ENCODE data around the gene AK1. TPM values are rescaled to one million over a fixed set of nuclear protein-coding genes. Genes with fewer than 3 reads are reported as not detected.

The AK1 gene
- polyA plus RNA-seq, 4 donors: 11.6 to 60.6 (median 51.7) TPM

DNA sequence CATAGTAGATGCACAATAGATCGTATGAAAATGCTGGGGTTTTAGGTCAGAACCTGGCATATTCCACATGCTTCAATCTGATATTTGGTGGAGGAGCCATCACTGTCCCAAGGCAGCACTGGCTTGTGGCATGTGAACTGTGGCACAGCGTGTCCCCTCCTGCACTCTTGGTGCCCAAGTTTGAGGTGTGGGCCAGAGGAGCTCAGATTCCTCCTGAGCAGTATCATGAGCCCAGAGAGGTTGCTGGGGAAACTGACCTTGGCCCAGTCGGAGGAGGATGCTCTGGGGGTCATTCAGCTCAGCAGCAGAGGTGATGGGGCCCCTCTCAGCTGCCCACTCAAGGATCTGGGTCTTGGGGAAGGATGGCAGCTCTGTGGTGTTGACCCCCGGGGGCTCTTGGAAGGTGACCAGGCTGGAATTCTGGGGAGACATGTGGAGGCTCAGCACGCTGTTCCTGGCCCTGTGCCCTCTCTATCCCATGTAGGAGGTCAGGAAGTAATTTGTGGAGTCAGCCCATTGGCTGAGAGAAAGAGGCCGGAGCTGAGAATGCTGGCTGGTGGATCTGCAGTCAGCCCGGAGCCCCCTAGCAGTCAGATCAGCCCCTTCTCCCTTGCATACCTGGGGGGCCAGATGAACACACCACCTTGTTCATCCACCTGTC, 51.1 kb downstream of the AK1 start:
- 59 to 67% (median 64%) methylated on average over 7 of the region's 7 CpGs for WGBS, 3 donors
- DNase-seq: no peak
- Histone ChIP-seq H3K27me3 (ENCODE audit: control insufficient read depth in 3 of 3, insufficient read depth in 3 of 3, low read length in 3 of 3) (peaks cover 0 to 31% (median 0%) of the 10 kb centered on the region in 3 donors), H3K36me3 (ENCODE audit: control insufficient read depth in 3 of 3, insufficient read depth in 2 of 3, low read depth in 1 of 3, low read length in 3 of 3) (peaks cover 0 to 30% (median 0%) of the 10 kb centered on the region in 3 donors), H3K4me1 (ENCODE audit: control insufficient read depth in 3 of 3, insufficient read depth in 2 of 3, low read depth in 1 of 3, low read length in 2 of 3) (peaks cover 0 to 18% (median 0%) of the 10 kb centered on the region in 3 donors), H3K9me3 (ENCODE audit: control insufficient read depth in 2 of 2, insufficient read depth in 1 of 2, low read depth in 1 of 2, low read length in 1 of 2) (no peaks in the 10 kb centered on the region), H3K4me3 (ENCODE audit: low read depth in 1 of 3, low read length in 3 of 3) (no peak overlapping the region), H3K27ac (ENCODE audit: low read depth in 1 of 3, low read length in 2 of 3) (peak overlapping the region in 1 of 3 donors; percentile 5)
- FAIRE-seq: no peak

- H3K4me3 ChIP-seq (ENCODE audit: low read depth in 1 of 3, low read length in 3 of 3): no peak overlapping the region
Observed at GRCh38 chr9:127825319-127826051, 52.0 kb downstream of the AK1 start.

DNA sequence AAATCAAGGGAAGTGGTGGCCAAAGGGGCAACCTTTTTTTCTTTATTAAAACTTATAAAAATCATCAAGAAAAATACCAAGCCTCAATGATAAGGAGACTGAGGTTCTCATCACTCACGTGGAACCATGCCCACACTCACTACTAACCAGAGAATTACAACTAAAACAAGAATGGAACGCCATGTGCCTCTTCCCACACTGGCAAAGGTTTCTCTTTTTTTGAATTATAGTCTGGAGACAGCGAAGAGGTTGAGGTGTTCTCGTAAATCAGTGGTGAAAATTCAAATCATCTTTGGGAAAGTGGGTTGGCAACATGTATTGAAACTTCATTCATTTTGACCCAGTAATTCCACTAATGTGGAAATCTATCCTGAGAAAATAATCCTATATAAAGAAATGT, 55.4 kb downstream of the AK1 start:
- FAIRE-seq (no peak), DNase-seq (no peak)
- Histone ChIP-seq H3K27me3 (ENCODE audit: control insufficient read depth in 3 of 3, insufficient read depth in 3 of 3, low read length in 3 of 3) (peaks cover 0 to 20% (median 0%) of the 10 kb centered on the region in 3 donors), H3K36me3 (ENCODE audit: control insufficient read depth in 3 of 3, insufficient read depth in 2 of 3, low read depth in 1 of 3, low read length in 3 of 3) (peaks cover 0 to 46% (median 0%) of the 10 kb centered on the region in 3 donors), H3K9me3 (ENCODE audit: control insufficient read depth in 2 of 2, insufficient read depth in 1 of 2, low read depth in 1 of 2, low read length in 1 of 2) (no peaks in the 10 kb centered on the region), H3K4me1 (ENCODE audit: control insufficient read depth in 3 of 3, insufficient read depth in 2 of 3, low read depth in 1 of 3, low read length in 2 of 3) (peaks cover 0 to 4% (median 0%) of the 10 kb centered on the region in 3 donors), H3K27ac (ENCODE audit: low read depth in 1 of 3, low read length in 2 of 3) (no peak overlapping the region), H3K4me3 (ENCODE audit: low read depth in 1 of 3, low read length in 3 of 3) (no peak overlapping the region)
- WGBS, 3 donors: 69 to 86% (median 80%) methylated on average over 4 of the region's 4 CpGs

More at GRCh38 chr9:127825319-127826051, 52.0 kb downstream of the AK1 start:
- Histone ChIP-seq H3K4me1 (ENCODE audit: control insufficient read depth in 3 of 3, insufficient read depth in 2 of 3, low read depth in 1 of 3, low read length in 2 of 3) (peaks cover 0 to 18% (median 0%) of the 10 kb centered on the region in 3 donors), H3K27ac (ENCODE audit: low read depth in 1 of 3, low read length in 2 of 3) (peak overlapping the region in 1 of 3 donors; percentile 5), H3K27me3 (ENCODE audit: control insufficient read depth in 3 of 3, insufficient read depth in 3 of 3, low read length in 3 of 3) (peaks cover 0 to 31% (median 0%) of the 10 kb centered on the region in 3 donors), H3K9me3 (ENCODE audit: control insufficient read depth in 2 of 2, insufficient read depth in 1 of 2, low read depth in 1 of 2, low read length in 1 of 2) (no peaks in the 10 kb centered on the region), H3K36me3 (ENCODE audit: control insufficient read depth in 3 of 3, insufficient read depth in 2 of 3, low read depth in 1 of 3, low read length in 3 of 3) (peaks cover 0 to 30% (median 0%) of the 10 kb centered on the region in 3 donors)
- FAIRE-seq: no peak
- DNase-seq: peak; percentile 34 to 68
- WGBS, 3 donors: 11 to 48% (median 27%) methylated on average over 35 to 42 of the region's 42 CpGs

DNA sequence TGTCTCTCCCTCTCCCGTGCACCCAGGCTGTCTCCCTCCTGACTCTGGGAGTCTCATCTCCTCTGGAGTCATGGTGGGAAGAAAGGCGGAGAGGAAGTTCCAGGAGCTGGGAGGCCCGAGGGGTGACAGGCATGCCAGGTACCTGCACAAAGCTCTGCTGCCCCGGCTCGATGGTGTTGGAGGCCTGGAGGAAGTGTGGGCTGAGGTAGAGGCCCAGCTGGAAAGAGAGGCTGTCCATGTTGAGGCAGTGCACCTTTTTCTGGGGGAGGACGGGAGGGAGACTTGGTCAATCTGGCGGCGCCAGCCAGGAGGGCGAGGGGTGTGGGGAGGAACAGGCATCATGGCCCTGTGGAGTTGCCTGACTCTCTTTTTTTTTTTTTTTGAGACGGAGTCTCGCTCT, 58.9 kb downstream of the AK1 start:
- H3K36me3 ChIP-seq (ENCODE audit: control insufficient read depth in 3 of 3, insufficient read depth in 2 of 3, low read depth in 1 of 3, low read length in 3 of 3): peaks cover 2 to 59% (median 3%) of the 10 kb centered on the region in 3 donors
- DNase-seq (no peak), FAIRE-seq (no peak)
- no peak overlapping the region for H3K4me3 ChIP-seq (ENCODE audit: low read depth in 1 of 3, low read length in 3 of 3)
- 90 to 93% (median 91%) methylated on average over 9 of the region's 11 CpGs for WGBS, 3 donors
- no peaks in the 10 kb centered on the region for H3K9me3 ChIP-seq (ENCODE audit: control insufficient read depth in 2 of 2, insufficient read depth in 1 of 2, low read depth in 1 of 2, low read length in 1 of 2)
- no peak overlapping the region for H3K27ac ChIP-seq (ENCODE audit: low read depth in 1 of 3, low read length in 2 of 3)
- H3K27me3 ChIP-seq (ENCODE audit: control insufficient read depth in 3 of 3, insufficient read depth in 3 of 3, low read length in 3 of 3): no peaks in the 10 kb centered on the region
- no peaks in the 10 kb centered on the region for H3K4me1 ChIP-seq (ENCODE audit: control insufficient read depth in 3 of 3, insufficient read depth in 2 of 3, low read depth in 1 of 3, low read length in 2 of 3)

DNA sequence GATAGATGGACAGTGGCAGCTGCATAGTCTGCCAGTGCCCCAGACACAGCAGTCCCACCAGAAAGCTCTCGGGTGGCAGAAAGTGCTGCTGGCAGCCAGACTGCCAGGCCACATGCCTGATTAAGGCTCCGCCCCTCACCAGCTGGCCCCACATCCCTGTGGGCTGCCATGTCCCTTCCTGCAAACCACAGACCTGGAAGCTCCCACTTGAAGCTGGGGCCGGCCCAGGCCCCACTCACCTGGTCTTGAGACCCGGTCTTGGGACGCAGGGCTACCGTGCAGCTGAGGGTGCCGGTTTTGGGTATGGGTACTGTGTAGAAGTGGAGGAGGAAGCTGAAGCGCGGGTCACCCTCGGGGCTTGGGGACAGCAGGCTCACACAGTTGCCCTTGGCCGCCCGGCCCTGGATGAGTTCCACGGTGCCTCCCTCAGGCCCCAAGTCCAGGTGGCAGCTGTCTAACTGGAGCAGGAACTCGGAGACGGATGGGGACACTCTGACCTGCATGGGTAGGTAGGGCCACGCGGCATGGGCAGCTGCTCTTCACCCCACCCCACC, 59.5 kb downstream of the AK1 start:
- Histone ChIP-seq H3K27me3 (ENCODE audit: control insufficient read depth in 3 of 3, insufficient read depth in 3 of 3, low read length in 3 of 3) (no peaks in the 10 kb centered on the region), H3K4me3 (ENCODE audit: low read depth in 1 of 3, low read length in 3 of 3) (no peak overlapping the region), H3K27ac (ENCODE audit: low read depth in 1 of 3, low read length in 2 of 3) (no peak overlapping the region), H3K36me3 (ENCODE audit: control insufficient read depth in 3 of 3, insufficient read depth in 2 of 3, low read depth in 1 of 3, low read length in 3 of 3) (peaks cover 4 to 65% (median 8%) of the 10 kb centered on the region in 3 donors), H3K4me1 (ENCODE audit: control insufficient read depth in 3 of 3, insufficient read depth in 2 of 3, low read depth in 1 of 3, low read length in 2 of 3) (no peaks in the 10 kb centered on the region), H3K9me3 (ENCODE audit: control insufficient read depth in 2 of 2, insufficient read depth in 1 of 2, low read depth in 1 of 2, low read length in 1 of 2) (no peaks in the 10 kb centered on the region)
- FAIRE-seq: no peak
- WGBS, 3 donors: 62 to 82% (median 69%) methylated on average over 15 to 17 of the region's 17 CpGs
- DNase-seq: no peak

DNA sequence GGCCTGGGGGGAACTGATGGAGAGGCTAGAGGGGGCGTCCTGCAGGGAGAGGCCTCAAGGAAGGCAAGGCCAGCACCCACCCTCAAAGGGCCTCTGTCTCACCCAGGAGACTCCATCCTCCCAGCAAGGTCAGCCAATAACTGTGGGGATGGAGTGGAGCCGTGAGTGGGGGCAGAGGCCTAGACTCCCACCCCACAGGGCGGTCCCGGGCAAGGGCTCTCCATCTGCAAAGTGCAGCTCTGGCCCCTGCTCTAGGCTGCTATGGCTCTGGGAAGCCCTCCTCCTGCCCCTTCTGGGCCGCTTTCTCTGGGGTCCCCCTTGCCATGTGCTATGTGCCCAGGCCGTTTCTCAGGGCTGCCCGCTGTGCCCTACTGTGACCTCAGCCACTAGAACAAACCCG, 60.7 kb downstream of the AK1 start:
- H3K4me1 ChIP-seq (ENCODE audit: control insufficient read depth in 3 of 3, insufficient read depth in 2 of 3, low read depth in 1 of 3, low read length in 2 of 3): no peaks in the 10 kb centered on the region
- H3K9me3 ChIP-seq (ENCODE audit: control insufficient read depth in 2 of 2, insufficient read depth in 1 of 2, low read depth in 1 of 2, low read length in 1 of 2): no peaks in the 10 kb centered on the region
- no peak overlapping the region for H3K27ac ChIP-seq (ENCODE audit: low read depth in 1 of 3, low read length in 2 of 3)
- peaks cover 4 to 77% (median 10%) of the 10 kb centered on the region in 3 donors for H3K36me3 ChIP-seq (ENCODE audit: control insufficient read depth in 3 of 3, insufficient read depth in 2 of 3, low read depth in 1 of 3, low read length in 3 of 3)
- no peak for FAIRE-seq
- 87 to 92% (median 89%) methylated on average over 8 of the region's 8 CpGs for WGBS, 3 donors
- no peaks in the 10 kb centered on the region for H3K27me3 ChIP-seq (ENCODE audit: control insufficient read depth in 3 of 3, insufficient read depth in 3 of 3, low read length in 3 of 3)
- H3K4me3 ChIP-seq (ENCODE audit: low read depth in 1 of 3, low read length in 3 of 3): no peak overlapping the region
- no peak for DNase-seq

Other genes with a start within 250 kb of the AK1 start
- under 1 TPM in 2 of 4 donors, not detected in 2; 0.12 to 0.84 TPM for gene CFAP157, start 170.7 kb downstream of the AK1 start, polyA plus RNA-seq
- gene PTRH1, start 162.0 kb downstream of the AK1 start, polyA plus RNA-seq: 10 to 100 TPM in 2 of 4 donors, 1 to 10 TPM in 2; 3.4 to 16.8 (median 10.9) TPM
- gene TTC16, start 161.6 kb downstream of the AK1 start, polyA plus RNA-seq: under 1 TPM in 2 of 4 donors, not detected in 2; 0.01 to 0.03 TPM
- gene TOR2A, start 142.4 kb downstream of the AK1 start, polyA plus RNA-seq: 10 to 100 TPM; 13.2 to 24.0 (median 21.1) TPM
- 10 to 100 TPM in 1 of 4 donors, 1 to 10 TPM in 2, under 1 TPM in 1; 0.67 to 12.6 (median 4.4) TPM for gene SH2D3C, start 99.0 kb downstream of the AK1 start, polyA plus RNA-seq
- 10 to 100 TPM; 34.0 to 47.2 (median 34.6) TPM for gene CDK9, start 91.6 kb downstream of the AK1 start, polyA plus RNA-seq
- gene FPGS, start 74.8 kb downstream of the AK1 start, polyA plus RNA-seq: 10 to 100 TPM; 24.4 to 45.8 (median 30.6) TPM
- 10 to 100 TPM in 2 of 4 donors, 1 to 10 TPM in 2; 3.1 to 84.0 (median 11.8) TPM for gene ENG, start 23.0 kb downstream of the AK1 start, polyA plus RNA-seq
- 10 to 100 TPM in 2 of 4 donors, 1 to 10 TPM in 2; 2.2 to 31.8 (median 11.8) TPM for gene ST6GALNAC6, start 21.9 kb upstream of the AK1 start, polyA plus RNA-seq
- 10 to 100 TPM in 3 of 4 donors, 1 to 10 TPM in 1; 9.1 to 34.7 (median 22.5) TPM for gene ST6GALNAC4, start 39.4 kb upstream of the AK1 start, polyA plus RNA-seq
- gene PIP5KL1, start 53.1 kb upstream of the AK1 start, polyA plus RNA-seq: under 1 TPM in 3 of 4 donors, not detected in 1; 0.40 to 0.81 (median 0.60) TPM
- 10 to 100 TPM; 23.2 to 46.0 (median 35.4) TPM for gene DPM2, start 60.2 kb upstream of the AK1 start, polyA plus RNA-seq
- gene EEIG1, start 103.3 kb upstream of the AK1 start, polyA plus RNA-seq: 100 to 1,000 TPM in 1 of 4 donors, 10 to 100 TPM in 3; 43.9 to 123 (median 58.9) TPM
- gene NAIF1, start 189.6 kb upstream of the AK1 start, polyA plus RNA-seq: 1 to 10 TPM; 8.1 to 10.0 (median 9.0) TPM
- 10 to 100 TPM; 15.5 to 26.2 (median 20.1) TPM for gene SLC25A25, start 190.6 kb upstream of the AK1 start, polyA plus RNA-seq